HG03378 (cell line): ENCODE results near the gene WSCD2.

ENCODE experiments used
- ATAC-seq: cut with Tn5 transposase; IDR thresholded peaks from one replicate; pipeline ENCODE4 v1.9.1; 2021; ENCODE audit warnings: mild to moderate bottlenecking, moderate library complexity; ENCODE audit not compliant: unreplicated experiment

The WSCD2 gene

GRCh38 chr12:108260039-108260438 lies 131.0 kb downstream of the WSCD2 start:
- no peak for ATAC-seq

GRCh38 chr12:108260969-108261368 lies 131.9 kb downstream of the WSCD2 start:
- no peak for ATAC-seq

- no peak for ATAC-seq
Observed at GRCh38 chr12:108265505-108265904, 136.4 kb downstream of the WSCD2 start.

GRCh38 chr12:108266131-108266530 lies 137.0 kb downstream of the WSCD2 start:
- ATAC-seq: no peak

- ATAC-seq: no peak
Observed at GRCh38 chr12:108267450-108267849, 138.4 kb downstream of the WSCD2 start.

- no peak for ATAC-seq
Observed at GRCh38 chr12:108268397-108268796, 139.3 kb downstream of the WSCD2 start.

GRCh38 chr12:108269224-108269623 lies 140.1 kb downstream of the WSCD2 start:
- ATAC-seq: no peak

GRCh38 chr12:108270035-108270848 lies 141.2 kb downstream of the WSCD2 start:
- no peak for ATAC-seq

GRCh38 chr12:108270849-108271143 lies 141.7 kb downstream of the WSCD2 start:
- no peak for ATAC-seq

- no peak for ATAC-seq
Observed at GRCh38 chr12:108271951-108272872, 143.1 kb downstream of the WSCD2 start.

- ATAC-seq: no peak
Observed at GRCh38 chr12:108273217-108273616, 144.1 kb downstream of the WSCD2 start.

GRCh38 chr12:108277613-108278012 lies 148.5 kb downstream of the WSCD2 start:
- ATAC-seq: no peak

GRCh38 chr12:108282160-108282559 lies 153.1 kb downstream of the WSCD2 start:
- ATAC-seq: no peak

GRCh38 chr12:108282676-108283075 lies 153.6 kb downstream of the WSCD2 start:
- no peak for ATAC-seq

GRCh38 chr12:108284163-108284562 lies 155.1 kb downstream of the WSCD2 start:
- no peak for ATAC-seq

GRCh38 chr12:108285016-108285415 lies 155.9 kb downstream of the WSCD2 start:
- ATAC-seq: no peak

- no peak for ATAC-seq
Observed at GRCh38 chr12:108287227-108287626, 158.1 kb downstream of the WSCD2 start.

GRCh38 chr12:108289350-108290161 lies 160.5 kb downstream of the WSCD2 start:
- no peak for ATAC-seq

GRCh38 chr12:108295641-108296040 lies 166.6 kb downstream of the WSCD2 start:
- no peak for ATAC-seq

GRCh38 chr12:108296945-108297344 lies 167.9 kb downstream of the WSCD2 start:
- ATAC-seq: no peak

GRCh38 chr12:108297424-108297823 lies 168.3 kb downstream of the WSCD2 start:
- ATAC-seq: no peak
